Uterus (tissue), 2 donors: ENCODE results near the gene ITGB4.

Experiments used
- CTCF ChIP-seq, 4 experiments: fragments of 200-600 bp in 2 of 4; fragments of 450-650 bp in 2 of 4; sonication (generic) in 2 of 4; IDR thresholded peaks; one replicate each; pipeline ENCODE4 v1.5.1; 2016 to 2019; ENCODE audit warnings: antibody characterized with exemption in 4 of 4, mild to moderate bottlenecking in 2 of 4, moderate library complexity in 1 of 4
- POLR2A ChIP-seq, 2 donors: fragments of 450-650 bp; IDR thresholded peaks; one replicate each; pipeline ENCODE4 v1.6.1; 2016; ENCODE audit warnings: antibody characterized with exemption in 2 of 2, mild to moderate bottlenecking in 1 of 2, moderate library complexity in 1 of 2

- TF ChIP-seq CTCF (IDR thresholded peaks at IDR 0.05): peak; percentile 62 to 79 (median 70)
- TF ChIP-seq POLR2A (IDR thresholded peaks at IDR 0.05): no peak
Observed at GRCh38 chr17:75783069-75783783, 62.0 kb downstream of the ITGB4 start.
